HEK293 (cell line): ENCODE results near the gene PDAP1.
"Not testable (repeated sequence)": the region's sequence is repeated elsewhere in the genome, so short reads cannot be mapped to it uniquely, and the experiment has no call there.

Source experiments
- CTCF ChIA-PET: fragments of 350-600 bp; formaldehyde crosslinking; extraction: SDS; loops from one replicate; lab custom pipeline; 2021; ENCODE audit warnings: antibody characterized with exemption; lab: Yijun Ruan, JAX
- POLR2A ChIA-PET: fragments of 300-600 bp; formaldehyde crosslinking; extraction: SDS; loops from one replicate; lab custom pipeline; 2020; ENCODE audit warnings: antibody characterized with exemption, inconsistent platforms; lab: Yijun Ruan, JAX
- H3K27ac ChIP-seq: fragments of 200-500 bp; sonication (Bioruptor generic); 2 replicates; pipeline ENCODE4 v1.5.1; 2014; ENCODE audit warnings: low read depth, low read length, control low read depth, inconsistent platforms; ENCODE audit errors: extremely low read depth
- H3K36me3 ChIP-seq, 2 experiments: fragments of 200-500 bp in 1 of 2; sonication (Bioruptor generic) in 1 of 2; 1 replicate in 1 of 2; 2 replicates in 1 of 2; pipeline ENCODE4 v1.5.1; 2014 to 2017; ENCODE audit warnings: inconsistent platforms in 2 of 2, low read length in 2 of 2; ENCODE audit not compliant: control insufficient read depth in 2 of 2, insufficient read depth in 1 of 2
- H3K4me1 ChIP-seq: fragments of 200-500 bp; sonication (Bioruptor generic); 2 replicates; pipeline ENCODE4 v1.5.1; 2014; ENCODE audit warnings: mild to moderate bottlenecking, low read length, inconsistent platforms; ENCODE audit not compliant: control insufficient read depth, insufficient read depth
- H3K4me3 ChIP-seq: 2 replicates; pipeline ENCODE4 v1.5.1; 2011; ENCODE audit warnings: low read depth, mild to moderate bottlenecking, control low read depth, low read length, moderate library complexity
- H3K9me3 ChIP-seq: fragments of 200-500 bp; sonication (Bioruptor generic); 2 replicates; pipeline ENCODE4 v1.5.1; 2014; ENCODE audit warnings: low read depth, low read length, inconsistent platforms; ENCODE audit not compliant: control insufficient read depth, insufficient read depth
- CTCF ChIP-seq: fragments of 450-650 bp; formaldehyde crosslinking; IDR thresholded peaks from 2 replicates; pipeline ENCODE4 v1.5.1; 2016; ENCODE audit warnings: missing biosample characterization, missing genetic modification characterization
- EGR2 ChIP-seq: fragments of 450-650 bp; formaldehyde crosslinking; IDR thresholded peaks from 2 replicates; pipeline ENCODE4 v1.5.1; 2016; ENCODE audit warnings: low read depth, missing biosample characterization, missing genetic modification characterization
- GLIS2 ChIP-seq: fragments of 450-650 bp; formaldehyde crosslinking; IDR thresholded peaks from 2 replicates; pipeline ENCODE4 v1.5.1; 2016; ENCODE audit warnings: missing biosample characterization, missing genetic modification characterization
- KLF1 ChIP-seq: fragments of 450-650 bp; formaldehyde crosslinking; IDR thresholded peaks from 2 replicates; pipeline ENCODE4 v1.5.1; 2016; ENCODE audit warnings: missing biosample characterization, missing genetic modification characterization
- PRDM10 ChIP-seq: fragments of 450-650 bp; formaldehyde crosslinking; IDR thresholded peaks from 2 replicates; pipeline ENCODE4 v1.5.1; 2016; ENCODE audit warnings: missing biosample characterization, missing genetic modification characterization
- RBAK ChIP-seq: fragments of 450-650 bp; formaldehyde crosslinking; IDR thresholded peaks from 2 replicates; pipeline ENCODE4 v1.5.1; 2016; ENCODE audit warnings: missing biosample characterization, missing genetic modification characterization
- ZBTB6 ChIP-seq: fragments of 450-650 bp; formaldehyde crosslinking; IDR thresholded peaks from 2 replicates; pipeline ENCODE4 v1.5.1; 2017; ENCODE audit warnings: missing biosample characterization, missing genetic modification characterization
- ZNF133 ChIP-seq: fragments of 450-650 bp; formaldehyde crosslinking; IDR thresholded peaks from 2 replicates; pipeline ENCODE4 v1.5.1; 2016; ENCODE audit warnings: missing biosample characterization, missing genetic modification characterization
- ZNF174 ChIP-seq: fragments of 450-650 bp; formaldehyde crosslinking; IDR thresholded peaks from 2 replicates; pipeline ENCODE4 v1.5.0; 2017; ENCODE audit warnings: missing biosample characterization, mild to moderate bottlenecking, missing genetic modification characterization
- ZNF23 ChIP-seq: fragments of 450-650 bp; formaldehyde crosslinking; IDR thresholded peaks from 2 replicates; pipeline ENCODE4 v1.5.1; 2016; ENCODE audit warnings: missing biosample characterization, missing genetic modification characterization, borderline replicate concordance
- ZNF239 ChIP-seq: fragments of 450-650 bp; formaldehyde crosslinking; IDR thresholded peaks from 2 replicates; pipeline ENCODE4 v1.5.1; 2016; ENCODE audit warnings: missing biosample characterization, missing genetic modification characterization
- ZNF302 ChIP-seq: fragments of 450-650 bp; formaldehyde crosslinking; IDR thresholded peaks from 2 replicates; pipeline ENCODE4 v1.5.1; 2016; ENCODE audit warnings: missing biosample characterization, missing genetic modification characterization, low read depth
- ZNF48 ChIP-seq: fragments of 450-650 bp; formaldehyde crosslinking; IDR thresholded peaks from 2 replicates; pipeline ENCODE4 v1.5.1; 2016; ENCODE audit warnings: missing biosample characterization, missing genetic modification characterization
- ZNF580 ChIP-seq: fragments of 450-650 bp; formaldehyde crosslinking; IDR thresholded peaks from 2 replicates; pipeline ENCODE4 v1.5.1; 2016; ENCODE audit warnings: missing biosample characterization, missing genetic modification characterization
- ZNF626 ChIP-seq: fragments of 450-650 bp; sonication (Bioruptor Pico); formaldehyde crosslinking; IDR thresholded peaks from 2 replicates; pipeline ENCODE4 v1.5.1; 2018; ENCODE audit warnings: missing biosample characterization, missing genetic modification characterization, inconsistent platforms
- ZNF654 ChIP-seq: fragments of 450-650 bp; formaldehyde crosslinking; IDR thresholded peaks from 2 replicates; pipeline ENCODE4 v1.5.1; 2016; ENCODE audit warnings: low read depth, missing biosample characterization, missing genetic modification characterization

The PDAP1 gene

GRCh38 chr7:99387239-99387635 lies 21.2 kb downstream of the PDAP1 start:
- TF ChIP-seq KLF1 (tag by site-specific recombination) = peak; percentile 9; the same call in 1 of the 2 replicates
- not testable (repeated sequence) for H3K9me3 ChIP-seq, H3K4me1 ChIP-seq, H3K4me3 ChIP-seq, H3K27ac ChIP-seq
- ChIA-PET CTCF (interaction anchor here (0.6 to 1.7 kb wide), 4 partner anchors 9 to 58 kb away, joined by 3 to 10 read pairs (median 4); no protein-coding TSS in a partner anchor), POLR2A (interaction anchor here (0.6 kb wide), 2 partner anchors 19 to 100 kb away, joined by 3 to 6 read pairs; no protein-coding TSS in a partner anchor)
- H3K36me3 ChIP-seq = peaks cover 12 to 33% of the 10 kb centered on the region in 2 experiments; a peak in 2 of 3 replicates

GRCh38 chr7:99386584-99387238 lies 21.7 kb downstream of the PDAP1 start:
- CTCF ChIA-PET = interaction anchor here (0.6 to 1.7 kb wide), 7 partner anchors 9 to 107 kb away, joined by 3 to 10 read pairs (median 3); no protein-coding TSS in a partner anchor
- no peak overlapping the region for H3K27ac ChIP-seq
- no peaks in the 10 kb centered on the region for H3K9me3 ChIP-seq
- POLR2A ChIA-PET = no interaction called here
- TF ChIP-seq ZNF174 (tag by site-specific recombination) (no peak), ZNF580 (tag by site-specific recombination) (0 out of 2 replicates have a peak, but pooled peaks have one; percentile 36), ZNF654 (tag by site-specific recombination) (peak; percentile 55), CTCF (peak; percentile 65; the same call in 1 of the 2 replicates), ZBTB6 (tag by site-specific recombination) (0 out of 2 replicates have a peak, but pooled peaks have one; percentile 42), PRDM10 (tag by site-specific recombination) (peak; percentile 28; the same call in 1 of the 2 replicates)
- H3K36me3 ChIP-seq = peaks cover 12 to 29% of the 10 kb centered on the region in 2 experiments; a peak in 2 of 3 replicates
- H3K4me3 ChIP-seq = no peak overlapping the region
- no peaks in the 10 kb centered on the region for H3K4me1 ChIP-seq

- no peak overlapping the region for H3K4me3 ChIP-seq
- H3K36me3 ChIP-seq = peaks cover 4 to 24% of the 10 kb centered on the region in 2 experiments; a peak in 2 of 3 replicates
- H3K4me1 ChIP-seq = no peaks in the 10 kb centered on the region
- TF ChIP-seq RBAK (tag by site-specific recombination) (no peak), ZNF302 (tag by site-specific recombination) (no peak), ZNF239 (tag by site-specific recombination) (no peak), ZNF23 (tag by site-specific recombination) (no peak), ZNF48 (tag by site-specific recombination) (no peak), GLIS2 (tag by site-specific recombination) (peak; percentile 35; the same call in 1 of the 2 replicates), ZNF626 (tag by site-specific recombination) (no peak), ZNF133 (tag by site-specific recombination) (no peak), EGR2 (tag by site-specific recombination) (no peak)
- CTCF ChIA-PET = interaction anchor here (0.6 to 1.3 kb wide), 2 partner anchors 73 to 1479 kb away, joined by 3 to 4 read pairs; no protein-coding TSS in a partner anchor
- no peaks in the 10 kb centered on the region for H3K9me3 ChIP-seq
- no peak overlapping the region for H3K27ac ChIP-seq
- POLR2A ChIA-PET = interaction anchor here (0.5 kb wide), 1 partner anchor 20 kb away, joined by 3 read pairs; no protein-coding TSS in a partner anchor
Measured at GRCh38 chr7:99385564-99385963, 22.8 kb downstream of the PDAP1 start.
